ENCODE results near the gene CHRNA10.
"Not testable (repeated sequence)": the region's sequence is repeated elsewhere in the genome, so short reads cannot be mapped to it uniquely, and the experiment has no call there.

CHRNA10 gene

GRCh38 chr11:3652514-3652913 lies 18.7 kb downstream of the CHRNA10 start:
- H3K4me2 ChIP-seq (ENCODE audit: low read length, poor library complexity, severe bottlenecking); H4K91ac ChIP-seq (ENCODE audit: low read length); H3K4ac ChIP-seq (ENCODE audit: low read depth in 1 of 2, low read length in 2 of 2); H3K27ac ChIP-seq (ENCODE audit: low read length, poor library complexity, severe bottlenecking); H2BK120ac ChIP-seq (ENCODE audit: low read depth, low read length); H3K23ac ChIP-seq (ENCODE audit: low read length in 2 of 2); H2BK5ac ChIP-seq (ENCODE audit: low read depth, low read length, poor library complexity, severe bottlenecking); H3K9ac ChIP-seq (ENCODE audit: low read length); H2BK12ac ChIP-seq (ENCODE audit: low read length in 2 of 2); H3K9me3 ChIP-seq (ENCODE audit: control insufficient read depth, low read length); H3K79me1 ChIP-seq (replicated peaks; ENCODE audit: low read length, poor library complexity, severe bottlenecking); H2BK15ac ChIP-seq (ENCODE audit: low read depth, poor library complexity, severe bottlenecking); H3K36me3 ChIP-seq (ENCODE audit: control insufficient read depth in 1 of 2, insufficient read depth in 2 of 2, low read depth in 1 of 2, low read length in 2 of 2); DNase-seq; H2AFZ ChIP-seq (ENCODE audit: low read depth, low read length); H3K4me1 ChIP-seq (ENCODE audit: control insufficient read depth, insufficient read depth, low read depth, low read length); H3K18ac ChIP-seq (ENCODE audit: low read depth in 1 of 2, low read length in 2 of 2); H3K4me3 ChIP-seq (ENCODE audit: insufficient read depth in 1 of 2, low read depth in 1 of 2, low read length in 2 of 2); H3K14ac ChIP-seq (ENCODE audit: low read length in 2 of 2); H4K8ac ChIP-seq (ENCODE audit: low read length); H2AK5ac ChIP-seq (ENCODE audit: low read length, severe bottlenecking): not testable (repeated sequence)
- WGBS, result 94% methylated on average over 2 of the region's 3 CpGs
- H3K27me3 ChIP-seq (ENCODE audit: control insufficient read depth in 1 of 2, insufficient read depth in 1 of 2, low read length in 2 of 2), result peaks cover 12 to 36% of the 10 kb centered on the region in 2 experiments

GRCh38 chr11:3649374-3649773 lies 21.8 kb downstream of the CHRNA10 start:
- not testable (repeated sequence) for H2BK120ac ChIP-seq (ENCODE audit: low read depth, low read length); H3K4me1 ChIP-seq (ENCODE audit: control insufficient read depth, insufficient read depth, low read depth, low read length); H3K27ac ChIP-seq (ENCODE audit: low read length, poor library complexity, severe bottlenecking); H4K91ac ChIP-seq (ENCODE audit: low read length); H3K4me3 ChIP-seq (ENCODE audit: insufficient read depth in 1 of 2, low read depth in 1 of 2, low read length in 2 of 2); H3K4me2 ChIP-seq (ENCODE audit: low read length, poor library complexity, severe bottlenecking); H3K9me3 ChIP-seq (ENCODE audit: control insufficient read depth, low read length); H3K9ac ChIP-seq (ENCODE audit: low read length); H2AK5ac ChIP-seq (ENCODE audit: low read length, severe bottlenecking); H2BK5ac ChIP-seq (ENCODE audit: low read depth, low read length, poor library complexity, severe bottlenecking); H3K23ac ChIP-seq (ENCODE audit: low read length in 2 of 2); H2BK15ac ChIP-seq (ENCODE audit: low read depth, poor library complexity, severe bottlenecking); H2AFZ ChIP-seq (ENCODE audit: low read depth, low read length); H3K14ac ChIP-seq (ENCODE audit: low read length in 2 of 2); H3K4ac ChIP-seq (ENCODE audit: low read depth in 1 of 2, low read length in 2 of 2); H3K79me1 ChIP-seq (replicated peaks; ENCODE audit: low read length, poor library complexity, severe bottlenecking); H2BK12ac ChIP-seq (ENCODE audit: low read length in 2 of 2); H3K18ac ChIP-seq (ENCODE audit: low read depth in 1 of 2, low read length in 2 of 2); H3K36me3 ChIP-seq (ENCODE audit: control insufficient read depth in 1 of 2, insufficient read depth in 2 of 2, low read depth in 1 of 2, low read length in 2 of 2); DNase-seq; H4K8ac ChIP-seq (ENCODE audit: low read length)
- WGBS, result 52% methylated on average over 9 of the region's 9 CpGs
- peaks cover 0 to 36% of the 10 kb centered on the region in 2 experiments for H3K27me3 ChIP-seq (ENCODE audit: control insufficient read depth in 1 of 2, insufficient read depth in 1 of 2, low read length in 2 of 2)

GRCh38 chr11:3648843-3649242 lies 22.3 kb downstream of the CHRNA10 start:
- not testable (repeated sequence) for H2BK12ac ChIP-seq (ENCODE audit: low read length in 2 of 2); H3K4ac ChIP-seq (ENCODE audit: low read depth in 1 of 2, low read length in 2 of 2); H3K36me3 ChIP-seq (ENCODE audit: control insufficient read depth in 1 of 2, insufficient read depth in 2 of 2, low read depth in 1 of 2, low read length in 2 of 2); H3K9ac ChIP-seq (ENCODE audit: low read length); H3K4me3 ChIP-seq (ENCODE audit: insufficient read depth in 1 of 2, low read depth in 1 of 2, low read length in 2 of 2); DNase-seq; H2BK120ac ChIP-seq (ENCODE audit: low read depth, low read length); H2BK5ac ChIP-seq (ENCODE audit: low read depth, low read length, poor library complexity, severe bottlenecking); H3K4me2 ChIP-seq (ENCODE audit: low read length, poor library complexity, severe bottlenecking); H3K23ac ChIP-seq (ENCODE audit: low read length in 2 of 2); H3K14ac ChIP-seq (ENCODE audit: low read length in 2 of 2); H2AK5ac ChIP-seq (ENCODE audit: low read length, severe bottlenecking); H2BK15ac ChIP-seq (ENCODE audit: low read depth, poor library complexity, severe bottlenecking); H2AFZ ChIP-seq (ENCODE audit: low read depth, low read length); H3K27ac ChIP-seq (ENCODE audit: low read length, poor library complexity, severe bottlenecking); H3K18ac ChIP-seq (ENCODE audit: low read depth in 1 of 2, low read length in 2 of 2); H4K8ac ChIP-seq (ENCODE audit: low read length); H3K9me3 ChIP-seq (ENCODE audit: control insufficient read depth, low read length); H3K4me1 ChIP-seq (ENCODE audit: control insufficient read depth, insufficient read depth, low read depth, low read length); H4K91ac ChIP-seq (ENCODE audit: low read length); H3K79me1 ChIP-seq (replicated peaks; ENCODE audit: low read length, poor library complexity, severe bottlenecking)
- 79% methylated on average over 13 of the region's 13 CpGs for WGBS
- peaks cover 0 to 36% of the 10 kb centered on the region in 2 experiments for H3K27me3 ChIP-seq (ENCODE audit: control insufficient read depth in 1 of 2, insufficient read depth in 1 of 2, low read length in 2 of 2)

DNA sequence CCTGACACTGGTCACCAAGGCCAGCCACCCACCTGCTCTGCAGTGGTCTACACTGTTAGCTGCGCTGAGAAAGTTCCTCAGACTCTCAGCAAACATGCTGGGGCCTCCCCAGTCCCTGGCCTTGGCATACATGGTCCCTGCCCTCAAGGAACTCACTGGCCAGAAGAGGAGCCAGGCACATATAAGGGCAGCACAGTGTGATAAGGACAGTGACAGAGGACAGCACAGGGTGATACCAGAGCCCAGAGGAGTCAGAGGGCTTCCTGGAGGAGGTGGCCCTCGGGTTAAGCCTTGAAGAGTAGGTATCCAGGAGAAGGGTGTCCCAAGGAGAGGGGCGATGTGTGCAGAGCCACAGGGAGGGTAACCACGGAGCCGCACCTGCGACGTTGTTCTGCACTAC lies 25.6 kb downstream of the CHRNA10 start:
- Histone ChIP-seq H2BK15ac (ENCODE audit: low read depth, poor library complexity, severe bottlenecking) (no peak overlapping the region), H3K79me1 (replicated peaks; ENCODE audit: low read length, poor library complexity, severe bottlenecking) (no peaks in the 10 kb centered on the region), H3K27me3 (ENCODE audit: control insufficient read depth in 1 of 2, insufficient read depth in 1 of 2, low read length in 2 of 2) (peaks cover 0 to 40% of the 10 kb centered on the region in 2 experiments), H3K18ac (ENCODE audit: low read depth in 1 of 2, low read length in 2 of 2) (no peak overlapping the region), H2AK5ac (ENCODE audit: low read length, severe bottlenecking) (no peak overlapping the region), H3K4me1 (ENCODE audit: control insufficient read depth, insufficient read depth, low read depth, low read length) (peaks cover 12% of the 10 kb centered on the region), H2AFZ (ENCODE audit: low read depth, low read length) (no peak overlapping the region), H3K9ac (ENCODE audit: low read length) (no peak overlapping the region), H3K4ac (ENCODE audit: low read depth in 1 of 2, low read length in 2 of 2) (no peak overlapping the region), H2BK5ac (ENCODE audit: low read depth, low read length, poor library complexity, severe bottlenecking) (no peak overlapping the region), H3K4me2 (ENCODE audit: low read length, poor library complexity, severe bottlenecking) (no peak overlapping the region), H2BK12ac (ENCODE audit: low read length in 2 of 2) (no peak overlapping the region), H3K4me3 (ENCODE audit: insufficient read depth in 1 of 2, low read depth in 1 of 2, low read length in 2 of 2) (no peak overlapping the region), H3K9me3 (ENCODE audit: control insufficient read depth, low read length) (no peaks in the 10 kb centered on the region), H3K27ac (ENCODE audit: low read length, poor library complexity, severe bottlenecking) (no peak overlapping the region), H3K36me3 (ENCODE audit: control insufficient read depth in 1 of 2, insufficient read depth in 2 of 2, low read depth in 1 of 2, low read length in 2 of 2) (no peaks in the 10 kb centered on the region), H3K23ac (ENCODE audit: low read length in 2 of 2) (no peak overlapping the region), H4K91ac (ENCODE audit: low read length) (no peak overlapping the region), H4K8ac (ENCODE audit: low read length) (no peak overlapping the region), H3K14ac (ENCODE audit: low read length in 2 of 2) (no peak overlapping the region), H2BK120ac (ENCODE audit: low read depth, low read length) (no peak overlapping the region)
- no peak for DNase-seq
- WGBS, result 94% methylated on average over 7 of the region's 7 CpGs

Measured in mesenchymal stem cell (in vitro differentiated cells and primary cell).